GM12878 (cell line): Measurements from ENCODE around the gene MARF1. TPM values are rescaled to one million over a fixed set of nuclear protein-coding genes. Genes with fewer than 3 reads are reported as not detected.

Experiments
- ATAC-seq: fragments of 200-7000 bp; cut with Tn5 transposase; 3 replicates; pipeline ENCODE4 v1.9.1; 2020; ENCODE audit warnings: mild to moderate bottlenecking, moderate library complexity
- BruUV-seq: library from RNA; stranded (reverse); fragments of 400-500 nt; replicated peaks from 2 replicates; lab custom pipeline; 2021; lab: Mats Ljungman, UMichigan
- CTCF ChIA-PET: fragments of 300-600 bp; sonication (Branson Sonifier 250); formaldehyde crosslinking; extraction: SDS; loops from one replicate; lab custom pipeline; 2021; ENCODE audit warnings: inconsistent platforms; lab: Yijun Ruan, JAX
- POLR2A ChIA-PET: fragments of 350-600 bp; formaldehyde crosslinking; extraction: SDS; loops from one replicate; lab custom pipeline; 2021; ENCODE audit warnings: inconsistent platforms; lab: Charles Lee
- RAD21 ChIA-PET: fragments of 300-600 bp; sonication (Branson Sonifier 250); formaldehyde crosslinking; loops from one replicate; lab custom pipeline; 2023; ENCODE audit warnings: antibody characterized with exemption; ENCODE audit not compliant: unreplicated experiment; lab: Charles Lee
- SMC1A ChIA-PET: fragments of 300-600 bp; sonication (Branson Sonifier 250); formaldehyde crosslinking; loops from one replicate; lab custom pipeline; 2023; ENCODE audit not compliant: unreplicated experiment, uncharacterized antibody; lab: Charles Lee
- DNase-seq: peaks from one replicate; pipeline ENCODE4 v3.0.0-alpha.2; 2011; ENCODE audit warnings: low read depth, low spot score
- FAIRE-seq: peaks from 3 replicates; lab custom pipeline; 2011; peaks lifted over from hg19 to GRCh38; lab: Jason Lieb, UNC
- H2AFZ ChIP-seq: 2 replicates; pipeline ENCODE4 v1.6.0; 2011; ENCODE audit warnings: low read depth, low read length, control low read depth; ENCODE audit not compliant: control insufficient read depth
- H3K27ac ChIP-seq: 2 replicates; pipeline ENCODE4 v1.5.1; 2011; ENCODE audit warnings: control low read depth; ENCODE audit not compliant: control insufficient read depth, insufficient read depth
- H3K27me3 ChIP-seq, 2 experiments: replicated peaks in 1 of 2; 2 replicates each; pipeline versions ENCODE4 v1.6.0 to v1.6.1; 2011; ENCODE audit warnings: low read length in 1 of 2; ENCODE audit not compliant: control insufficient read depth in 2 of 2, insufficient read depth in 2 of 2
- H3K36me3 ChIP-seq, 2 experiments: 2 replicates each; pipeline ENCODE4 v1.5.1; 2011; ENCODE audit warnings: low read length in 1 of 2; ENCODE audit not compliant: control insufficient read depth in 2 of 2, insufficient read depth in 2 of 2
- H3K4me1 ChIP-seq: 2 replicates; pipeline ENCODE4 v1.6.1; 2011; ENCODE audit warnings: mild to moderate bottlenecking, low read length, moderate library complexity, mixed read lengths; ENCODE audit not compliant: control insufficient read depth, insufficient read depth
- H3K4me2 ChIP-seq: 2 replicates; pipeline ENCODE4 v1.6.0; 2011; ENCODE audit warnings: control low read depth; ENCODE audit not compliant: control insufficient read depth, insufficient read depth
- H3K4me3 ChIP-seq: fragments of 200-600 bp; sonication (generic); 2 replicates; pipeline ENCODE4 v1.5.1; 2016
- H3K79me2 ChIP-seq: 2 replicates; pipeline ENCODE4 v1.6.0; 2011; ENCODE audit warnings: low read length; ENCODE audit not compliant: control insufficient read depth, insufficient read depth
- H3K9ac ChIP-seq: 2 replicates; pipeline ENCODE4 v1.8.0; 2011; ENCODE audit warnings: low read length, control low read depth, mixed read lengths; ENCODE audit not compliant: control insufficient read depth, insufficient read depth
- H3K9me3 ChIP-seq: replicated peaks from 3 replicates; pipeline ENCODE4 v1.5.1; 2011; ENCODE audit warnings: mild to moderate bottlenecking, low read length; ENCODE audit not compliant: control insufficient read depth, insufficient read depth
- H4K20me1 ChIP-seq: 2 replicates; pipeline ENCODE4 v1.6.0; 2011; ENCODE audit not compliant: control insufficient read depth, insufficient read depth
- ASH2L ChIP-seq: fragments of 300-600, 200-600 bp; sonication (generic); IDR thresholded peaks from 2 replicates; pipeline ENCODE4 v1.6.1; 2017; ENCODE audit warnings: low read depth, mild to moderate bottlenecking, borderline replicate concordance
- CHD1 ChIP-seq: IDR thresholded peaks from 2 replicates; pipeline ENCODE4 v1.6.1; 2012; ENCODE audit warnings: low read depth, low read length, improper control_type of control experiment
- DPF2 ChIP-seq: fragments of 450-650 bp; IDR thresholded peaks from 2 replicates; pipeline ENCODE4 v1.6.1; 2017; ENCODE audit warnings: mild to moderate bottlenecking
- EGR1 ChIP-seq, 2 experiments: IDR thresholded peaks; 1 replicate in 1 of 2; 2 replicates in 1 of 2; pipeline ENCODE4 v1.6.1; 2011 to 2012; ENCODE audit warnings: low read depth in 2 of 2, low read length in 2 of 2, borderline replicate concordance in 1 of 2, mild to moderate bottlenecking in 1 of 2, moderate library complexity in 1 of 2
- HDGF ChIP-seq: fragments of 450-650 bp; IDR thresholded peaks from 2 replicates; pipeline ENCODE4 v1.6.1; 2016; ENCODE audit warnings: antibody characterized with exemption
- MYB ChIP-seq: fragments of 150-350 bp; IDR thresholded peaks from 2 replicates; pipeline ENCODE4 v1.6.1; 2014; ENCODE audit warnings: mild to moderate bottlenecking, low read depth, low read length, borderline replicate concordance
- POU2F2 ChIP-seq: IDR thresholded peaks from 3 replicates; pipeline ENCODE4 v1.6.1; 2011; ENCODE audit warnings: low read depth, mild to moderate bottlenecking, low read length, borderline replicate concordance
- PRDM15 ChIP-seq: fragments of 450-650 bp; formaldehyde crosslinking; IDR thresholded peaks from 2 replicates; pipeline ENCODE4 v1.4.0; 2020; ENCODE audit warnings: mild to moderate bottlenecking, moderate library complexity
- RAD51 ChIP-seq: fragments of 450-650 bp; IDR thresholded peaks from 2 replicates; pipeline ENCODE4 v1.6.1; 2016; ENCODE audit warnings: moderate library complexity, mild to moderate bottlenecking, inconsistent platforms
- RBBP5 ChIP-seq: fragments of 200-600 bp; sonication (generic); conservative IDR thresholded peaks from 2 replicates; pipeline ENCODE4 v1.6.1; 2016
- SMAD1 ChIP-seq: fragments of 450-650 bp; IDR thresholded peaks from 2 replicates; pipeline ENCODE4 v1.6.1; 2018; ENCODE audit warnings: mild to moderate bottlenecking, low read depth; ENCODE audit not compliant: partially characterized antibody
- SMAD5 ChIP-seq: IDR thresholded peaks from 2 replicates; pipeline ENCODE4 v1.6.1; 2016; ENCODE audit warnings: antibody characterized with exemption, low read depth
- YY1 ChIP-seq: IDR thresholded peaks from 2 replicates; pipeline ENCODE4 v1.6.1; 2011; ENCODE audit warnings: low read depth, mild to moderate bottlenecking, low read length
- WGBS: methylation state at CpG from one replicate; pipeline ENCODE4 v1.1.6; 2016; ENCODE audit warnings: low lambda C conversion rate; ENCODE audit not compliant: insufficient replicate concordance, insufficient coverage; ENCODE audit errors: missing lambda C conversion rate; 5-methylcytosine and 5-hydroxymethylcytosine counted together
- in situ Hi-C: fragments of 300-500 bp; cut with MboI; formaldehyde crosslinking; loops from 9 replicates; pipeline ENCODE4 v1.14.3; 2018; ENCODE audit warnings: mixed read lengths
- intact Hi-C: fragments of 100-400 bp; cut with micrococcal nuclease; formaldehyde crosslinking; loops from one replicate; pipeline ENCODE4 v1.14.2; 2022; ENCODE audit not compliant: unreplicated experiment
- polyA plus RNA-seq, 11 experiments: library from polyadenylated mRNA; depleted of rRNA in 4 of 11; unstranded in 6 of 11; stranded (reverse) in 5 of 11; fragments of >200 nt; fragmentation: Nextera tagmentation in 4 of 11; fragmentation: Illumina TruSeq in 1 of 11; extraction: Ambion mirVana in 4 of 11; extraction: Trizol in 1 of 11; gene quantifications; 1 replicate in 1 of 11; 2 replicates in 10 of 11; pipeline versions ENCODE4 v1.2.1 to v1.2.3, GENCODE V29; 2011 to 2016; ENCODE audit warnings: inconsistent platforms in 2 of 11, missing spikeins in 2 of 11, low read depth in 1 of 11
- total RNA-seq, 4 experiments: library from RNA; depleted of rRNA in 3 of 4; stranded (reverse); fragments of >200 nt in 3 of 4; fragmentation: Illumina TruSeq in 1 of 4; extraction: Trizol in 1 of 4; gene quantifications; 2 replicates each; pipeline versions ENCODE4 v1.2.1 to v1.2.3, GENCODE V29; 2013 to 2021
- TF ChIP-seq, protein P1 (sequence below): IDR thresholded peaks from 2 replicates; pipeline ENCODE4 v1.6.1; 2011; ENCODE audit warnings: low read depth, mild to moderate bottlenecking, low read length, moderate library complexity, borderline replicate concordance; ENCODE audit errors: extremely low read depth

The MARF1 gene
- total and polyA plus RNA-seq, 10 of the 15 experiments (the other 5 are each of a cell fraction or from before 2014, with no cell fraction given) = 4.5 to 40.1 (median 14.0) TPM

DNA sequence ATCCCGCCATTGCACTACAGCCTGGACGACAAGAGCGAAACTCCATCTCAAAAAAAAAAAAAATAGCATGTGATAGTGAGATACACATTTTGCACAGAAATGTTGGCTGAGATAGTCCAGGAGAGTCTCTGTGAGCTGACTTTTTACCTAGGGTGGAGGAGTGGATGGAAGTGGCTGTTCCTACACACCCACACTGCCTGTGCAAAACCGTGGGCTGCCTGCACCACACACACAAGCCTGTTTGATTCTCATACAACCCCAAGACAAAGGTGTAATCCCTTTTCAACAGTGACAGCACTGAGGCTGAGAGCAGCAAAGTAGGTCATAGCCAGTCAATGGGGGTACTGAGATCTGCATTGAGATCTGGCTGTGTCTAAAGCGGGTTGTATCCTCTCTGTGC lies 86.8 kb downstream of the MARF1 start (continued):
- TF ChIP-seq PRDM15 (CRISPR knock-in tag) = no peak
- TF ChIP-seq, all 136 proteins: peak for 0

- Histone ChIP-seq H3K4me1 (no peaks in the 10 kb centered on the region), H3K4me3 (no peak overlapping the region), H3K9ac (no peak overlapping the region), H3K27me3 (no peaks in the 10 kb centered on the region), H2AFZ (no peak overlapping the region), H3K9me3 (no peaks in the 10 kb centered on the region), H3K79me2 (no peaks in the 10 kb centered on the region), H4K20me1 (no peaks in the 10 kb centered on the region), H3K4me2 (no peak overlapping the region), H3K27ac (no peak overlapping the region), H3K36me3 (no peaks in the 10 kb centered on the region)
- BruUV-seq = no TSS peak
- ChIA-PET POLR2A (interaction anchor here (1.1 kb wide), 1 partner anchor 12 kb away, joined by 3 read pairs; no protein-coding TSS in a partner anchor), RAD21 (no interaction called here), SMC1A (no interaction called here), CTCF (interaction anchor here (1.4 kb wide), 1 partner anchor 10 kb away, joined by 3 read pairs; no protein-coding TSS in a partner anchor)
- intact Hi-C loops (no loop called here), in situ Hi-C loops (loop anchor here (25.0 kb wide), 1 partner anchor 741 kb away; no protein-coding TSS in a partner anchor)
- ATAC-seq (no peak), FAIRE-seq (no peak), DNase-seq (no peak)
- 56% methylated on average over 10 of the region's 10 CpGs for WGBS
- TF ChIP-seq RAD51 (no peak), POU2F2 (no peak), CHD1 (no peak), ASH2L (no peak), DPF2 (no peak), EGR1 (IDR thresholded peaks at IDR 0.05; ENCODE audit: borderline replicate concordance in 1 of 2, low read depth in 2 of 2, low read length in 2 of 2) (no peak), YY1 (no peak), MYB (no peak), HDGF (no peak), SMAD5 (no peak), RBBP5 (no peak), SMAD1 (no peak)
- TF ChIP-seq, protein P1, sequence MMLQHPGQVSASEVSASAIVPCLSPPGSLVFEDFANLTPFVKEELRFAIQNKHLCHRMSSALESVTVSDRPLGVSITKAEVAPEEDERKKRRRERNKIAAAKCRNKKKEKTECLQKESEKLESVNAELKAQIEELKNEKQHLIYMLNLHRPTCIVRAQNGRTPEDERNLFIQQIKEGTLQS = no peak
These were observed 89.5 kb downstream of the MARF1 start for GRCh38 chr16:15553313-15554088.
